Stimulated activated CD8-positive, alpha-beta memory T cell treated with anti-CD3 and anti-CD28 coated beads, Interleukin-15, amount 100 ng/mL, for 24 hours (primary cell): Measurements from ENCODE around the gene SHH.

ENCODE experiments used
- DNase-seq: peaks from one replicate; pipeline ENCODE4 v3.0.0-alpha.2; 2020; ENCODE audit warnings: low read depth

SHH gene

DNA sequence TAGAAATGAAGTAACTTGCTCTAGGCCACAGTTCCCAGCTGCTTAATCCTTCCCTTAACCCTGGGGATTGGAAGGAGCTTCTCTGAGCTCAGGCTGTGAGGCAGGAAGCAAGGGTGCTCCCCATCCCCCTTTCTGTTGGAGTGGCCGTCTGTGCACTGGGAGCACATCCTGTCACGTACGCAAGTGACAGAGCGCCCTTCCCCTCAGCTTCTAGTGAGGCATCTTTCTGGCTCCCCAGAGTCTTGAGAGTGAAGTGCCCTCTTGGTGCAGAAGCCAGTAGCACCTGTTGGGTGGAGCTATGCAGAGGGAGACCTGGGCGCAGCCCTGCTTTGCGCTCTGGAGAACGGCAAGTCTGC lies 47.8 kb downstream of the SHH start:
- DNase-seq, result no peak

DNA sequence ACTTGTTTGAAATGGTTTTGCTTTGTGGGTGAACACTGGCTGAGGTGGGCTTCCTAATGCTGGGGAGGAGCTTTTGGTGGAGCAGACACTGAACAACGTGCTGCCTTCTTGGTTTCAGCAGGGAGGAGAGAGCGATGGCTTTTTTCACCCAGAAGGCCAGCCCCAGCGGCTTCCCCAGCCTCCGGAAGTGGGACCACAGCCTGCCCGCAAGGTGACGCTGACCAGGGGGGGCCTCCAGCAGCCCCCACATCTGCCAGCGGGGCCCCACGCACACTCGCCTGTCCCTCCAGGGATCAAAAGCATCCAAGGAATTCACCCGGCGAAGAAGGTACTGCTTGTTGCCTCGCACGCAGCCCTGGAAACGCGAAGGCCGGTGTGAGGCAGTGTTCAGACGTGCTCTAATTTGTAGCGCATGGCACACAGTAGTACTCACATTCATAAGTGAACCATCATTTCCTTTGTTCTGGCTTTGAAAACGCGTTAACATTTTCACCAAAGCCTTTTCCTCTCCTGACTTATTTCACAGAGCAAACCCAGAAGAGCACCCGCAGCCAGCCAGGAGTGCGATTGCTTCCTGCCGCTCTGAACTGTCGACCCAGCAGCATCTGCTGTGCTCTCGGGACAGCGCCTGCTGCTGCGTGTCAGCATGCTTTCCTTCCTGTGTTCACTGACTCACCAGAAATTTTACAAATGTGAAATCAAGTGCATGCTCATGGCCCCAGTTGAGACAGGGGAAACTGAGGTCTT lies 48.4 kb downstream of the SHH start:
- DNase-seq, result peak; percentile 3

DNA sequence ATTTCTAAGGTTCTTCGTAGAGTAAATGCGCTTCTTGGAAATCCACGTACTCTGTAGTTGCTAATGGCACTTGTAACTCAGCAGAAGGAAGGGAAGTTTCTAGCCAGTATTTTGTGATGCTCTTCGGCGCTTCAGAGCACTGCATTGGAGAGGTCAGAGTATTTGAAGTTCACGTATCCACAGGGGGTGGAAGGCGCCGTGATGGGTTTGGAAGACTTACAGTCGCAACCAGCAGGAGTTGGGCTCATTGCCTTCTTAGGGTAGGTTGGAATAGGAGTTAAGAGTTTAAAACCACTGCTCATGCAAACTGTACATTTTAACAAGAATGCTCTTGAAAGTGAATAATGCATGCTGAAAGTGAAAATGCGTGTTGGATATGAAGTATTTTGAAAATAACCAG lies 49.1 kb downstream of the SHH start:
- no peak for DNase-seq

DNA sequence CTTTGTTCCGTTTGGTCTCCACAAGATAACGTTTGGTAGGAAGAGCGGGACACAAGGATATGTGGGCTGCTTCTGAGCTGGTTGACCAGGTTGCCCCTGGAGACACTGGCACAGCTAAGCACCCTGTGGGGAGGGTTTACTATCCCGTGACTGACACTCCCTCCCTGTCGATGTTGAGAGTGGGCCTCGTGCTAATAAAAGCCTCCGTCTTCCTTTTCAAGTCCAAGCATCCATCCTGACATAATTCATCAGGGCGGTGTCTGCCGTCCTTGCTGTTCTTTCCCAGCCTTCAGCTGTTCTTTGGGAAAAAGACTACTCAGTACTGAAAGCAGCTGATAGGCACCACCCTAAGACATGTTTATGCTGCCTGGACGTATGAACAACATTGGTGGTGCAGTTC lies 49.6 kb downstream of the SHH start:
- no peak for DNase-seq

DNA sequence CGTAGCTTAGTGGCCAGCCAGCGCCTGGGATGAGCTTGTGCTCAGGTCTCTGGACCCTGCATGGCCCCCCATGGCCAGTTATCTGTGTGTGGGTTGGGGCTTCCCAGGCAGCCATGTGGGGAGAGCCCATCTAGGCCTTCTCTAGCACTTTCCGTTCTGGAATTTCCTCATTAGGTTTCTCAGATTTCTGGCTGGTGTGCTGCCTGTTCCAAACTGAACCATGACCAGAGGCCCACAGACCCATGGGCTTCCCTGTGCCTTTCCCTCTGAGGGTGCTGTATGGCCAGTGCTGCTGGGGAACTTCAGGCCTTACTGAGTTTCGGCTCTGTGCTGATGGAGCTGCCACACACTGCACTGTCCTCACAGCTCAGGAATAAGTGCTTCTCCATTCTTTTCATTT lies 50.2 kb downstream of the SHH start:
- no peak for DNase-seq

DNA sequence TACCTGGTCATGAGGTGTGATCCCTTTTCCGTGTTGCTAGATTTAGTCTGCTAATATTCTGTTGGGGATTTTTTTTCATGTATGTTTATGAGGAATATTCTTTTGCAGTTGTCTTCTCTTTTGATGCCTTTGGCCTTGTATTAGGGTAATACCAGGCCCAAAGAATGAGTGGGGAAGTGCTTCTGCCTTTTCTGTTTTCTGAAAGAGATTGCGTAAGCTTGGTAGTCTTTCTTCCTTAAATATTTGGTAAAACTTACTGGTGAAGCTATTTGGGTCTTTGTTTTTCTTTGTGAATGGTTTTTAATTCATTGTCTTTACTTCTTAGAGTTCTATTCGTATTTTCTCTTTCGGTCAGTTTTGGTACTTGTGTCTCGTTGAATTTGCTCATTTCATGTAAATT lies 51.1 kb downstream of the SHH start:
- DNase-seq, result no peak

DNA sequence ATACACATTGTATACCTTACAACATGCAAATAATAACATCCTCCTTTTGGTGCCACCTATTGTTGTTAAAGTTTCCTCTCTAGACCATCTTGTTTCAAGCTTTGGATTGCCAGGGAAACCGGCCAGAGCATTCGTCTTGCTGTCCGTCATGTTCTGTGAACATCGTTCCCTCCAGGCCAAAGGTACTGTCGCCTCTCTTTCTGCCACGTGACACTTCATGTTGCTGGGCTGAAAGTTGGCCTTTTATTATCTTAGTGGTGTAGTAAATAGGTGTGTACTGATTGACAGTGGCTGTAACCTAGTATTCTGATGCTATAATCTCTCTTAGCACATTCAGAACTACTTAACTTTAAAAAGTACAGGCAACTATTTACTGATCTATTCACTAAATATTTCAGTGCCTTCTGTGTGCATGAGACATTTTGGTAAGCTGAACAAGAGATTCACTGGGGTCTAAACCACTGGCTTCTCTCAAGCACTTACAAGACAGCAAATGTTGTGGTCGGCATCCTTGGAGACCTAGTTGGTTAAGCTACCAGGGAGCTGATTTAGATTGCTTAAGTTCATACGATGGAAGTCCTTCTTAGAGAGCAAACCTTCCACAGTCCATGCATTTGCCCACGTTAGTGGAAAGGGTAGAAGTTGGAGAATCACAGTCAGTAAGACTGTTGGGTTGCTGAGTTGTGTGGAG lies 52.4 kb downstream of the SHH start:
- DNase-seq, result no peak

DNA sequence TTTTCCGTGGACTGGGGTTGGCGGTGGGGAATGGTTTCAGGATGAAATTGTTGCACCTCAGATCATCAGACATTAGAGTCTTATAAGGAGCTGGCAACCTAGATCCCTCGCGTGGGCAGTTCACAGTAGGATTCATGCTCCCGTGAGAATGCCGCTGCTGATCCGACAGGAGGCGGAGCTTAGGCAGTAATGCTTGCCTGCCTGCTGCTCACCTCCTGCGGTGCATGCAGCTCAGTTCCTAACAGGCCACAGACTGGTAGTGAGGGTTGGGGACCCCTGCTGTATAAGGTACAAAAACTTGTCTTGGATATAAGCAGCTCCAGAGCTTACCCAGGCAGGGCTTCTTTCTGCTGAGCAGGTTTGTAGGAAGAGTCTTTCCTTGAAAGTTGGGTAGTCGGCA lies 53.9 kb downstream of the SHH start:
- no peak for DNase-seq

DNA sequence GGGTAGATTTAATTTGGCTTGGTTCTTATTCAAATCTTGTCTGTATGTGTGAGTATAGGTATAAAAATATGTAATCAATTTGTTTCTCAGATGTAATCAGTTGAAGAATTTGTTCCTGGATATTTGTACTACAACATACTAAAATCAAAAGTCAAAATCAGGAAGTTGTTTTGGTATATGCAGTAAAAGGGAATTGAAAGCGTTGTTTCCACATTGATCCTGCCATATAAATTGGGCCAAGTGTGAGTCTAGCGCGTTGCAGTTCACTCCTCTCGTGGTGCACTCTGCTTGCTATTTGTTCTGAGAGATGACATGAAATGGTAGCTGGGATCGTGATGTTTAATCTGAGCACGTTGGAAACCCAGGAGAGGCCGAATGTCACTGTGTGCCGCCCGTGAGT lies 55.9 kb downstream of the SHH start:
- no peak for DNase-seq

DNA sequence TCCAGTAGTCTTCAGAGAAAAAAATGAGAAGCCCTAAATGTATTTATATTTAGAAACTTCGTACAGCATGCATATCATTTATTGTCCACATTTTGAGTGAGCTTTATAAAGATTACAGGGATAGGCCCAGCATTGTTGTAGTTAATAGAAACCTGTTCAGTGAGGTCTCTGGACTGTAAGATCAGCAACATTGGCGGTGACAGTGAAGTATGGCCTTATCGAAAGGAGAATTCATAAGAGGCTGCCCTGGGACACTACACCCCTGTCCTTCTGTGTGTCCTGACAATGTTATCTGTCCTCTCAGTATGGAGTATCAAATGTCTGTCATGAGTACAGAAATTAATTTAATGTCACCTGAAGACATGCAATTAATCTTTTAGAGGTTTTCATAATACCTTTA lies 57.2 kb downstream of the SHH start:
- DNase-seq, result no peak

DNA sequence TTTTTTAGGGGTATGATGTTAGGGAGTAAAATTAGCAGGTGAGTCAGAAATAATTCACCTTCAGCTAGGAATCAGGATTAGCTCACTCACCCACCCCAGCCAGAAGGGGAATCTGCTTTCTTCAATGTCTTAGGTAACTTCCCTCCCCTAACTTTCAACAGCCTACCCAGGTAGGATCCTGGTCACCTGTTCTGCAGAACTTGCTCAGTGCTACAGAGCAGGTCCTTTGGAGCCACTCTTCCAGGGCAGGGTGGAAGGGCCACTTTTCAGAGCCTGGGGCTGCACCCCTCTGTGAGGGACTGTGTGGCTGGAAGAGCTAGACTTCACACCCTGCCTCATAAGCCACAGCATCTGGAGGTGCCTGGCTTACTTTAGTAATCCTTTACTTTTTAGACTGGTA lies 58.1 kb downstream of the SHH start:
- no peak for DNase-seq

DNA sequence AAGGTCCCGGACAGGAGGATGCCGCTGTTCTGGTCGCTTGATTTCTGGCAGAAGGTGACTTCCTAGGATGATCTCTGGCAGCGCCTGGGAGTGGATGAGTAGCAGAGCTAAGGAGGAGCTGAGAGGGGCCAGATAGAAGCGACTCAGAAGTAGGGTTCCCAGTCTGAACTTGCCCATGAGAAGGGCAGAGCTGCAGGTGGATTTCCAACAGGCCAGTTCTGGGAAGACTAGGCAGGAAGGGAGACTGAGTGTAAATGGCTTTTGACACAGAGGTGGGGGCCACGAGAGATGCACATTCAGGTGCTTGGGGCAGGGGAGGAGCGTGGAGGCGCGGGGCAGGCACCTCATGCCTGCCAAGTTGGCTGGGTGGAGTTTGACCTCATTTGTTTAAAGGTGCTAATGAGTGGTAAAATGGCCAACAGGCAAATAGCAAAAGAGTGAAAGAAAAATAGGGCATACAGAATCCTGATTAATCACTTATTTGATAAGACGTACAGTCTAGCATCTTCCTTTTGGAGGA lies 58.8 kb downstream of the SHH start:
- DNase-seq, result no peak

DNA sequence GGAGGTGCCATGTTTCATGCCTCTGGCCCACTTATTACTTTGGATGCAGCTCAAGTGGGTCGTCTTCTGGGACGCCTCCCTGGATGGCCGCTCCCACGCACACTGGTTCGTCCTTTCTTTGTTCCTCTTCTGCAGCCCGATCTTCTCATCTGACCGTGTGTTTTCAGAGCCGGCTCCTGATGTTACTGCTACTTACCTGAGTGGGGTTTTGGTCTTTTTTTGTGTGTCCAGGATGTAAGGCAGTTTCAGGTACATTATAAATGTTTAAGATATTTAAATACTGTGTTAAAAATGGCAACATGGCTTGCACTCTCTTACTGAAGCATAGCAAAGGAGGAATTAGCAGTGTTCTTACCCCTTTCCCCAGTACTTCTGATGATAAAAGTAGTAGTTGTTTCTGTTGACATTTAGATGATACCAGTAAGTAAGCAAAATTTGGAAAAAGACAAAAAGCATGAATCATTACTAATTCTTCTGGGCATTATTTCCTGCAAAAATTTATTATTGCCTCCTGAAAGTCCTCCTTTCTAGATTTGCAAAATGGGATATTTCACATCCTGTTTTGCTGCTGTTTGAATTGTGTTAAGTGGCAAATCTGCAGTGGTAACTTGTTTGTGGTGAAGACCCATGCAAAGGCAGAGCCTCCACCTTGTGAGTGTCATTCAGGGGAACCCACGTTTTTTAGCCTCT lies 59.4 kb downstream of the SHH start:
- DNase-seq, result no peak

DNA sequence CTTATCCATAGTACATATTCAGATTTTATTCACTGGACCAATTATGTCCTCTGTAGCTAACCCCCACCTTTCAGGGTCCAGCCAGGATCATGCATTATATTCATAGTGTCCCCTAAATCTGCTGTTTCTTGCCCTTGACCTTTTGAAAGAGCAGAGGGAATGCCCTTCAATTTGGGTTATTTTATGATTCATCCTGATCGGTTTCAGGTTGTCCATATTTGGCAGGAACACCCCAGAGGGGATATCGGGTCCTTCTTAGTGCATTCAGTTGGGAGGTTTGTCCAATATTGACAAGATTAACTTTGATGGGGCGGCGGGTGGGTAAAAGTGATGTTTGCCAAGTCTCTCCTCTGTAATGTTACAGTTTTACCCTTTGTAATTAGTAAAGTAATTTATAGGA lies 60.9 kb downstream of the SHH start:
- DNase-seq, result no peak

DNA sequence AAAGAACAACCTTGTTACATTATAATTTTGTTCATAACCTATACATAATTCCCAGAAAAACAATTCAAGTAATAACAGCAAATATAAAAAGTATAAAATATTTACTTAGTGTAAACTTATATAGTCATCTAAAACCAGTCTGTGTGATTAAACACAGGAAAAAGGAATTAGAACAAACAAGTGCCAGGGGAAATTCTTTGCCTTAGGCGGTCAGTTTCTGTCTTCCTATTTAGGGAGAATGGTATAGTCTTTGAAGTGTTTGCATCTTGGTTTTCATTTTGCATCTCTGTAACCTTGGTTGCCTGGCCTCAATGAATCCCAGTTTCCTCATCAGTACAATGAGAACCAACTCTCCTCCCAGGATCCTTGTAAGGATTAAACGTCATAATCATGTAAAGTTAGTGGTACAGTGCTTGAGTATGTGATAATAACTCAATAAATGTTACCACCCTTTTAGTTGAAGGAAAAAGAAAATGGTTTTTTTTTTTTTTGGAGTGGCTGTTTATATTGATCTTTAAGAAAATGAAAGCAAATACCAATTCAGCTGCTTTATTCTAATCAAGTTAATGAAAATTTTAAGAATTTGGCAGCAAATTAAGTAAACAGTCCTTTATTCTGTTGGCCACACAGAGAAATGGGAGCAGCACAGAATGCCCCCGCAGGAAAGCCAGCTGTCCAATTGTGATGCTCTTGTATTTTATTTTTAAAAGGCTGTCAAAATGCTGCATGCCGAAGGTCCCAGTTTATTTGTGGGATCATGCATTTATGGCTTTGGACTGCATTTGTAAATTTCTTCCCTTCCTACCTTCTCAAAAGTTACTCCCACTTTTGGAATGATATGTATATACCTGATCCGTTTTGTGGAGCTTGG lies 61.8 kb downstream of the SHH start:
- no peak for DNase-seq
